GM21737 (cell line): Measurements from ENCODE around the gene NOXO1.
"Not testable (repeated sequence)": the region's sequence is repeated elsewhere in the genome, so short reads cannot be mapped to it uniquely, and the experiment has no call there.

Experiments used
- ATAC-seq: cut with Tn5 transposase; IDR thresholded peaks from one replicate; pipeline ENCODE4 v1.9.1; 2021; ENCODE audit warnings: mild to moderate bottlenecking, moderate library complexity; ENCODE audit not compliant: unreplicated experiment

Gene NOXO1

GRCh38 chr16:1963806-1964505 lies 17.3 kb downstream of the NOXO1 start:
- ATAC-seq, result peak; percentile 1

GRCh38 chr16:1962161-1963153 lies 18.8 kb downstream of the NOXO1 start:
- not testable (repeated sequence) for ATAC-seq

GRCh38 chr16:1961651-1962067 lies 19.6 kb downstream of the NOXO1 start:
- no peak for ATAC-seq

- ATAC-seq, result no peak
Observed at GRCh38 chr16:1960665-1961630, 20.3 kb downstream of the NOXO1 start.

GRCh38 chr16:1959269-1960039 lies 21.8 kb downstream of the NOXO1 start, which contains the start of gene NDUFB10:
Gene NDUFB10, plus strand, starts transcription at chr16:1959538. Its CDS starts 87 bp downstream, at chr16:1959625.
- peak; percentile 74 for ATAC-seq

- ATAC-seq, result peak; percentile 2
Observed at GRCh38 chr16:1958715-1959268, 22.5 kb downstream of the NOXO1 start.

- ATAC-seq, result not testable (repeated sequence)
Observed at GRCh38 chr16:1958143-1958491, 23.2 kb downstream of the NOXO1 start.

GRCh38 chr16:1957434-1958142 lies 23.7 kb downstream of the NOXO1 start:
- ATAC-seq, result not testable (repeated sequence)

GRCh38 chr16:1953734-1954133 lies 27.5 kb downstream of the NOXO1 start:
- ATAC-seq, result no peak

- no peak for ATAC-seq
Observed at GRCh38 chr16:1950559-1950958, 30.7 kb downstream of the NOXO1 start.

- ATAC-seq, result no peak
Observed at GRCh38 chr16:1950047-1950446, 31.2 kb downstream of the NOXO1 start.

- no peak for ATAC-seq
Observed at GRCh38 chr16:1949507-1949906, 31.8 kb downstream of the NOXO1 start.

- no peak for ATAC-seq
Observed at GRCh38 chr16:1947369-1947670, 33.9 kb downstream of the NOXO1 start.

GRCh38 chr16:1946495-1947368 lies 34.5 kb downstream of the NOXO1 start:
- ATAC-seq, result no peak

GRCh38 chr16:1945559-1946391 lies 35.5 kb downstream of the NOXO1 start:
- ATAC-seq, result no peak

GRCh38 chr16:1944612-1945199 lies 36.6 kb downstream of the NOXO1 start:
- ATAC-seq, result no peak
